ENCODE results near the gene XPO5. TPM values are rescaled to one million over a fixed set of nuclear protein-coding genes. Genes with fewer than 3 reads are reported as not detected.

XPO5 gene
- total and polyA plus RNA-seq, 2 experiments from 2014 or later: 28.5 to 95.2 TPM

- peak within 1 kb of the TSS; percentile 70 for H3K27ac ChIP-seq (ENCODE audit: low read depth)
- peak; percentile 97 for DNase-seq (ENCODE audit: low spot score)
- H3K4me1 ChIP-seq (ENCODE audit: insufficient read depth): peaks cover 42% of the 10 kb centered on the region
- Mint-ChIP-seq H3K27ac (peak within 1 kb of the TSS; percentile 48), H3K36me3 (ENCODE audit: low read depth) (no peaks in the 10 kb centered on the region; the same call in 2 of the 3 replicates), H3K4me3 (peak within 1 kb of the TSS; percentile 88), H3K4me1 (peaks cover 42% of the 10 kb centered on the region), H3K27me3 (ENCODE audit: insufficient read depth, low read depth, poor library complexity) (peaks cover 7% of the 10 kb centered on the region), H3K9me3 (no peaks in the 10 kb centered on the region)
- H3K36me3 ChIP-seq (ENCODE audit: insufficient read depth): no peaks in the 10 kb centered on the region
- no peaks in the 10 kb centered on the region; the same call in 1 of the 2 replicates for H4K20me1 ChIP-seq (replicated peaks; ENCODE audit: insufficient read depth)
- H2AFZ ChIP-seq: peak within 1 kb of the TSS; percentile 85; the same call in 1 of the 2 replicates
- H3K4me3 ChIP-seq: peak within 1 kb of the TSS; percentile 81
- no peaks in the 10 kb centered on the region for H3F3A ChIP-seq (replicated peaks; ENCODE audit: low read depth)
- H3K4me2 ChIP-seq: peak within 1 kb of the TSS; percentile 97
- TF ChIP-seq ETS1 (IDR thresholded peaks at IDR 0.05) (0 out of 2 replicates have a peak, but pooled peaks have one; percentile 40), ZNF331 (CRISPR knock-in tag; IDR thresholded peaks at IDR 0.05; ENCODE audit: low read depth) (no peak), EZH2phosphoT487 (IDR thresholded peaks at IDR 0.05; ENCODE audit: unreplicated experiment) (no peak), EZH2 (IDR thresholded peaks at IDR 0.05; ENCODE audit: low read depth, unreplicated experiment) (no peak), ZNF114 (CRISPR knock-in tag; IDR thresholded peaks at IDR 0.05) (no peak), CREB1 (CRISPR knock-in tag; IDR thresholded peaks at IDR 0.05; ENCODE audit: low read depth) (peak; percentile 86), POLR2AphosphoS5 (IDR thresholded peaks at IDR 0.05; ENCODE audit: low read depth) (peak; percentile 97), ZNF462 (CRISPR knock-in tag; IDR thresholded peaks at IDR 0.05) (no peak)
- ATAC-seq: peak; percentile 96
- no peaks in the 10 kb centered on the region for H3K9me2 ChIP-seq (ENCODE audit: insufficient read depth)
- H3K27me3 ChIP-seq (ENCODE audit: insufficient read depth): no peaks in the 10 kb centered on the region
- peaks cover 47% of the 10 kb centered on the region for H3K79me2 ChIP-seq (replicated peaks; ENCODE audit: insufficient read depth)
These were observed 98.4 kb downstream of the XPO5 start, which contains the start of gene TJAP1 for GRCh38 chr6:43477235-43478007. TJAP1 (plus strand) TSS chr6:43477570; CDS start chr6:43499002, 21,432 bp downstream.
